ENCODE measurements around the gene WWC2.
A peak's percentile ranks its signal among the peaks of the same experiment; 100 is the strongest.

The WWC2 gene

GRCh38 chr4:183333983-183334382, 234.9 kb downstream of the WWC2 start (continued):
- TF ChIP-seq CTCF (tag by site-specific recombination; IDR thresholded peaks at IDR 0.05) = no peak
- TF ChIP-seq INSM2 (tag by site-specific recombination; IDR thresholded peaks at IDR 0.05) = no peak
- TF ChIP-seq ZNF548 (tag by site-specific recombination; IDR thresholded peaks at IDR 0.05) = no peak
- no peak for TF ChIP-seq ZFP69B (tag by site-specific recombination; IDR thresholded peaks at IDR 0.05)

GRCh38 chr4:183335369-183335940, 236.4 kb downstream of the WWC2 start:
- Histone ChIP-seq H3K4me1 (ENCODE audit: control insufficient read depth, insufficient read depth, low read length) (no peaks in the 10 kb centered on the region; the same call in 1 of the 2 replicates), H3K4me3 (ENCODE audit: low read depth, low read length) (no peak overlapping the region), H3K9me3 (ENCODE audit: control insufficient read depth, insufficient read depth, low read depth, low read length) (no peaks in the 10 kb centered on the region), H3K27ac (ENCODE audit: extremely low read depth, low read depth, low read length) (no peak overlapping the region), H3K36me3 (ENCODE audit: control insufficient read depth in 2 of 2, insufficient read depth in 1 of 2, low read length in 2 of 2) (no peaks in the 10 kb centered on the region)
- POLR2A ChIA-PET = no interaction called here
- CTCF ChIA-PET = no interaction called here
- TF ChIP-seq ZNF624 (tag by site-specific recombination; IDR thresholded peaks at IDR 0.05) (no peak), ZNF654 (tag by site-specific recombination; IDR thresholded peaks at IDR 0.05; ENCODE audit: low read depth) (no peak), ZNF549 (tag by site-specific recombination; IDR thresholded peaks at IDR 0.05) (no peak), SP7 (tag by site-specific recombination; IDR thresholded peaks at IDR 0.05) (no peak), ZNF610 (tag by site-specific recombination; IDR thresholded peaks at IDR 0.05; ENCODE audit: borderline replicate concordance) (no peak), ZNF521 (tag by site-specific recombination; IDR thresholded peaks at IDR 0.05) (no peak), ZNF639 (tag by site-specific recombination; IDR thresholded peaks at IDR 0.05) (no peak)

- Histone ChIP-seq H3K27ac (ENCODE audit: extremely low read depth, low read depth, low read length) (no peak overlapping the region), H3K4me3 (ENCODE audit: low read depth, low read length) (no peak overlapping the region), H3K9me3 (ENCODE audit: control insufficient read depth, insufficient read depth, low read depth, low read length) (no peaks in the 10 kb centered on the region), H3K36me3 (ENCODE audit: control insufficient read depth in 2 of 2, insufficient read depth in 1 of 2, low read length in 2 of 2) (no peaks in the 10 kb centered on the region), H3K4me1 (ENCODE audit: control insufficient read depth, insufficient read depth, low read length) (no peaks in the 10 kb centered on the region; the same call in 1 of the 2 replicates)
- POLR2A ChIA-PET = no interaction called here
- CTCF ChIA-PET = no interaction called here
- no peak for TF ChIP-seq ZNF510 (tag by site-specific recombination; IDR thresholded peaks at IDR 0.05; ENCODE audit: insufficient replicate concordance)
- TF ChIP-seq ZIC2 (tag by site-specific recombination; IDR thresholded peaks at IDR 0.05) = peak; percentile 31; the same call in 1 of the 2 replicates
- no peak for TF ChIP-seq ZNF560 (tag by site-specific recombination; IDR thresholded peaks at IDR 0.05; ENCODE audit: borderline replicate concordance)
- no peak for TF ChIP-seq ZNF223 (tag by site-specific recombination; IDR thresholded peaks at IDR 0.05)
- TF ChIP-seq GLIS1 (tag by site-specific recombination; IDR thresholded peaks at IDR 0.05) = peak; percentile 58
- no peak for TF ChIP-seq ZBTB26 (tag by site-specific recombination; optimal IDR thresholded peaks at IDR 0.05)
- TF ChIP-seq ZBTB48 (tag by site-specific recombination; IDR thresholded peaks at IDR 0.05) = no peak
- no peak for TF ChIP-seq SETDB1 (IDR thresholded peaks at IDR 0.05; ENCODE audit: insufficient read length, low read length)
- no peak for TF ChIP-seq OVOL3 (tag by site-specific recombination; IDR thresholded peaks at IDR 0.05)
- no peak for TF ChIP-seq ZNF426 (tag by site-specific recombination; IDR thresholded peaks at IDR 0.05)
- no peak for TF ChIP-seq ZNF174 (tag by site-specific recombination; IDR thresholded peaks at IDR 0.05)
- no peak for TF ChIP-seq ZSCAN5A (tag by site-specific recombination; IDR thresholded peaks at IDR 0.05)
- TF ChIP-seq ZNF629 (tag by site-specific recombination; IDR thresholded peaks at IDR 0.05) = no peak
- no peak for TF ChIP-seq PRDM1 (tag by site-specific recombination; IDR thresholded peaks at IDR 0.05)
- no peak for TF ChIP-seq ZBTB6 (tag by site-specific recombination; IDR thresholded peaks at IDR 0.05)
Observed at GRCh38 chr4:183337349-183337748, 238.3 kb downstream of the WWC2 start.
